Ectodermal cell (in vitro differentiated cells): ENCODE data around the gene TSSK2.

ENCODE experiments used
- H3K27ac ChIP-seq: 2 replicates; pipeline ENCODE4 v1.7.0; 2013; ENCODE audit warnings: mild to moderate bottlenecking, low read depth, low read length; ENCODE audit not compliant: insufficient read depth, poor library complexity, severe bottlenecking
- H3K27me3 ChIP-seq: 2 replicates; pipeline ENCODE4 v1.7.0; 2013; ENCODE audit warnings: mild to moderate bottlenecking, low read length; ENCODE audit not compliant: insufficient read depth, control insufficient read depth, poor library complexity, severe bottlenecking
- H3K36me3 ChIP-seq: one replicate; pipeline ENCODE4 v1.7.0; 2013; ENCODE audit warnings: low read length; ENCODE audit not compliant: control insufficient read depth, insufficient read depth
- H3K4me1 ChIP-seq: one replicate; pipeline ENCODE4 v1.7.0; 2013; ENCODE audit warnings: low read length; ENCODE audit not compliant: control insufficient read depth, insufficient read depth
- H3K4me3 ChIP-seq: 2 replicates; pipeline ENCODE4 v1.7.0; 2013; ENCODE audit warnings: low read depth, low read length, control low read depth; ENCODE audit not compliant: insufficient read depth
- H3K9me3 ChIP-seq: 2 replicates; pipeline ENCODE4 v1.7.0; 2013; ENCODE audit warnings: mild to moderate bottlenecking, low read length, moderate library complexity; ENCODE audit not compliant: control insufficient read depth
- WGBS, 2 experiments: methylation state at CpG; one replicate each; pipeline ENCODE4 v1.1.7; 2013; ENCODE audit warnings: missing lambda C conversion rate in 2 of 2; 5-methylcytosine and 5-hydroxymethylcytosine counted together

Gene TSSK2

GRCh38 chr22:19113429-19113828 lies 17.7 kb upstream of the TSSK2 start:
- Histone ChIP-seq H3K27me3 (no peaks in the 10 kb centered on the region), H3K27ac (no peak overlapping the region), H3K4me3 (no peak overlapping the region), H3K4me1 (peaks cover 21% of the 10 kb centered on the region), H3K36me3 (no peaks in the 10 kb centered on the region), H3K9me3 (no peaks in the 10 kb centered on the region)
- 95 to 98% methylated on average over 5 of the region's 5 CpGs for WGBS, 2 experiments

DNA sequence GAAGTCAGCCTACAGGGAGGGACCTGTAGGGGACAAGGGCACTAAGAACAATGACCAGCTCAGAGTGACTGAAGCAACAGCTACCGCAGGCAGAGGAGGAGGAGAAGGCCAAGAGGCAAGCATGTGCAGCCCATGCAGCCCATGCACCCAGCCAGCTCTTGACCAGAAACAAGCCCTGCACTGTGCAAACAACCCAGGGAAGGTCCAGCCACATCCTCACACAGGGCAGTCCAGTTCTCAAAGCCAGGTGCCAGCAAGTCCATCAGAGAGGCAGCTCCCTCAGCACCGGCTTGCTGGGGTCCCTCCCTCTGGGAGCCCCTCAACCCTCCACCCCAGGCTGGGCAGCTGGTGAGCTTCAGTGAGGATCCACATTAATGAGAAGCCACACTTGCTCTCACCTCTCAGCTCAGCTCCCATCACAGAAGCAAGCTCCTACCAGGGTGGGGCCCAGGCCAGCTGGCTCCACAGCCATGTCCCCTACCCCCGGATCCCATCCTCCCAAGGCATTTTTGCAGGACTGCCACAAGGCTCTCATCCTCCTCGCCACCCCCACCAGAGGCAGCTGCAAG lies 16.0 kb upstream of the TSSK2 start:
- Histone ChIP-seq H3K36me3 (no peaks in the 10 kb centered on the region), H3K9me3 (no peaks in the 10 kb centered on the region), H3K27ac (no peak overlapping the region), H3K4me3 (no peak overlapping the region), H3K27me3 (no peaks in the 10 kb centered on the region), H3K4me1 (peaks cover 20% of the 10 kb centered on the region)
- 78 to 83% methylated on average over 4 of the region's 4 CpGs for WGBS, 2 experiments

GRCh38 chr22:19115628-19116027 lies 15.5 kb upstream of the TSSK2 start:
- H3K4me3 ChIP-seq: no peak overlapping the region
- no peaks in the 10 kb centered on the region for H3K36me3 ChIP-seq
- H3K27ac ChIP-seq: no peak overlapping the region
- WGBS, 2 experiments: 65 to 73% methylated on average over 4 of the region's 4 CpGs
- H3K9me3 ChIP-seq: no peaks in the 10 kb centered on the region
- peaks cover 17% of the 10 kb centered on the region for H3K4me1 ChIP-seq
- no peaks in the 10 kb centered on the region for H3K27me3 ChIP-seq

GRCh38 chr22:19117111-19117512 lies 14.0 kb upstream of the TSSK2 start:
- Histone ChIP-seq H3K4me1 (peaks cover 14% of the 10 kb centered on the region), H3K36me3 (no peaks in the 10 kb centered on the region), H3K27me3 (no peaks in the 10 kb centered on the region), H3K4me3 (no peak overlapping the region), H3K27ac (no peak overlapping the region), H3K9me3 (no peaks in the 10 kb centered on the region)
- 92 to 97% methylated on average over 9 of the region's 9 CpGs for WGBS, 2 experiments

- WGBS, 2 experiments: 83 to 90% methylated on average over 4 of the region's 4 CpGs
- H3K27ac ChIP-seq: no peak overlapping the region
These were observed 12.7 kb upstream of the TSSK2 start for GRCh38 chr22:19118329-19118880.

DNA sequence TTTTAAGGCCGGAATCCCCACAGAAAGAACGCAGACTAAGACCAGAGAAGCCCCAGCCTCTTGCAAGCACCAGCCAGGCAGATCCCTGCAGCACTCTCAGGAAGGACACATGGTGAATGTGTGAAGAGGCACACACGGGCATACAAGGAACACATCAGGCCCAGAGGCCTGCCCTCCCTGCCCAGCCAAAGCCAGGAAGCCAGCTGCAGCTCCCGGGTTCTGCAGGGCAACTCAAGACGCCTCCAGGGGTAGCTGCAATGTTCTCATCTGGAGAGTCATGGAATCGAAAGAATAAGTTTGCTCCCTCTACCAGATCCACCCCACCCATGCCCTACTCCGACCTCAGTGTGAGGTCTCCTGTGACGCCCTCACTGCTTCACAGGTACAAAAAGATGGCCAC lies 11.2 kb upstream of the TSSK2 start:
- WGBS, 2 experiments: 93 to 95% methylated on average over 8 of the region's 8 CpGs
- H3K36me3 ChIP-seq: no peaks in the 10 kb centered on the region
- H3K27me3 ChIP-seq: no peaks in the 10 kb centered on the region
- H3K4me3 ChIP-seq: no peak overlapping the region
- peaks cover 10% of the 10 kb centered on the region for H3K4me1 ChIP-seq
- H3K9me3 ChIP-seq: no peaks in the 10 kb centered on the region
- H3K27ac ChIP-seq: no peak overlapping the region

More at GRCh38 chr22:19118329-19118880, 12.7 kb upstream of the TSSK2 start:
- Histone ChIP-seq H3K4me3 (no peak overlapping the region), H3K27me3 (no peaks in the 10 kb centered on the region), H3K4me1 (peaks cover 14% of the 10 kb centered on the region), H3K36me3 (no peaks in the 10 kb centered on the region), H3K9me3 (no peaks in the 10 kb centered on the region)

- Histone ChIP-seq H3K27me3 (no peaks in the 10 kb centered on the region), H3K9me3 (no peaks in the 10 kb centered on the region), H3K4me3 (peak overlapping the region; percentile 96), H3K36me3 (no peaks in the 10 kb centered on the region), H3K27ac (no peak overlapping the region), H3K4me1 (peaks cover 8% of the 10 kb centered on the region)
- 20 to 24% methylated on average over 22 to 23 of the region's 23 CpGs for WGBS, 2 experiments
These were observed 10.1 kb upstream of the TSSK2 start for GRCh38 chr22:19120829-19121630.

GRCh38 chr22:19121631-19122142 lies 9.4 kb upstream of the TSSK2 start:
- Histone ChIP-seq H3K27ac (peak overlapping the region; percentile 67), H3K9me3 (no peaks in the 10 kb centered on the region), H3K4me3 (peak overlapping the region; percentile 96), H3K27me3 (no peaks in the 10 kb centered on the region), H3K36me3 (no peaks in the 10 kb centered on the region), H3K4me1 (peaks cover 8% of the 10 kb centered on the region)
- 0 to 1% methylated on average over 47 of the region's 47 CpGs for WGBS, 2 experiments

DNA sequence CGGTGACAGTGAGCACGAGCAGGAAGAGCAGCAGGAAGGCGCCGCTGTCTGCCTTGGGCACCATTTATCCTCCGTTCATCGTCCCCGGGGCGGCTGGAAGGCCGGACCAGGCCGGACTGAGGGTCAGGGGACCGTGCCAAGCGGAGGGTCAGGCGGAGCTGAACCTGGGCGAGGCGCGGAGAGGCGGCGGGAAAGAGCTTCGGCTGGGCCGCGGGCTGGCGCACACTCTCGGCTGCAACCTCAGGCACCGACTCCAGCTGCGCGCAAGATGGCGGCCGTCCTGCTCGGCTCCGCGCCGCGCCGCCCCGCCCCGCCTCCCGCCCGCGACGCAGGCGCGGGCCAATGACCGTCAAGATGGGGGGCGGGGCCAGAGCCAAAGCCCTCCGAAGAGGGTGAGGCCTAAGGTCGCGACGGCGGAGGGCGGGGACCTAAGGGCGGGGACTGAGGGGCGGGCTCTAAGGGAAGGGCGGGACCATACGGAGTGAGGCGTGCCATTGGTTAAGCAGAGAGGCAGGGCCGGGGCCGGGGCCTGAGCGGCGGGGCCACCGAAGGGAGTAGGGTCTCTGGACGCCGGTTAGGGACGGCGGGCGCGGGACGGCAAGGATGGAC lies 8.9 kb upstream of the TSSK2 start, which contains the start of gene DGCR2:
DGCR2 (minus strand) TSS at position 270 of the 609 bp plus-strand sequence; CDS start at position 64, 206 bp downstream.
- peak within 1 kb of the TSS; percentile 96 for H3K4me3 ChIP-seq
- H3K27me3 ChIP-seq: no peaks in the 10 kb centered on the region
- peaks cover 8% of the 10 kb centered on the region for H3K4me1 ChIP-seq
- no peaks in the 10 kb centered on the region for H3K9me3 ChIP-seq
- H3K36me3 ChIP-seq: no peaks in the 10 kb centered on the region
- 0% methylated on average over 67 of the region's 67 CpGs for WGBS, 2 experiments
- peak within 1 kb of the TSS; percentile 67 for H3K27ac ChIP-seq
